Suppressor macrophage treated with lipopolysaccharide for 1 hour (primary cell): ENCODE results near the gene ZFHX3.
"Not testable (repeated sequence)": the region's sequence is repeated elsewhere in the genome, so short reads cannot be mapped to it uniquely, and the experiment has no call there.

Experiments
- DNase-seq, 3 donors: peaks; one replicate each; pipeline ENCODE4 v3.0.0-alpha.2; 2020 to 2022

ZFHX3 gene

DNA sequence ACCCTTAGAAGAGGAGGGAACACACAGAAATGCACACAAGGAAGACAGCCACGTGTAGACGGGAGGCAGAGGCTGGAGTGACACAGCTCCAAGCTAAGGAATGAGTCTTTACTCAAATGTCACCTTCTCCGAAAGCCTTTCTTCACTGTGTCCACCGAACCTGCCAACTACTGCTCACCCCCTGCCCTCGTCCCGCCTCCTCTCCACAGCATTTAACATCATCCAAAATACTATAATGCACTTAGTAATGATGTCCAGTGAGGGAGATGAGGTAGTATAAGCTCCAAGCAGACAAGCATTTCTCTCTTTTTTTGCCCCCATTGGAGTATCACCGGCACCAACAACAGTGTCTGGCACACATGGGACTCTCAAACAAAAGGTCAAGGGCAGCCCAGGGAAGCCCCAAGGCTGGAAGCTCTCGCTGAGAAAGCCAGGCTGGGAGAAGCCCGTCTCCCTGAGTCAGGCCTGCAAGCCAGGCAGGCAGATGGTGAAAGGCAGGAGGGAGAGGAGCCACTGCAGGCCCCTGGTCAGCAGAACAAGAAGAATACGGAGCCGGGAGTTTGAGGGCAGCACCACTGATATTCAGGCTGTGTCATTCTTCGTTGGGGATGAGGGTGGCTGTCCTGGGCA is 25.9 kb downstream of the ZFHX3 start:
- DNase-seq = no peak

DNA sequence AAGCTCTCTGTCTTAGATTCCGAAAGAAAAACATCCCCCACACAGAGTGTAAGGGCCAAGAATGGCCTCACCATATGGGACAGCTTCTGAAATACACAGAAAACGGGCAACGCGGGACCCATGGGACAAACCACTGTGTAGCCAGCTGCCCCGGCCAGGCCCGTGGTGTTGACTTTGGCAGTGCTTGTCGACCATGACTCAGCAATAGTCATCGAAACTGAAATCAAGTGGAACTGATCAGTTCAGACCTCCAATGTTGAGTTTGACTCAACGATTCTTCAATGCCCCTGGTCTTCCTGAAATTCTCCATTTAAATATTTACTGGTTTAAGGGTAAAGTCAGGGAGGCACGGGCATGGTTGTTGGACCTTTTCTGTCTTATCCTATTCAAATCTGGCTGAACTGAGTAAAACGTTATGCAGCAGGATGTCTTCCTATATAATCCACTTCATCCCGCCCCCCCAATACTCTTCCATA is 27.5 kb downstream of the ZFHX3 start:
- DNase-seq = peak in 1 of 3 donors; percentile 38

DNA sequence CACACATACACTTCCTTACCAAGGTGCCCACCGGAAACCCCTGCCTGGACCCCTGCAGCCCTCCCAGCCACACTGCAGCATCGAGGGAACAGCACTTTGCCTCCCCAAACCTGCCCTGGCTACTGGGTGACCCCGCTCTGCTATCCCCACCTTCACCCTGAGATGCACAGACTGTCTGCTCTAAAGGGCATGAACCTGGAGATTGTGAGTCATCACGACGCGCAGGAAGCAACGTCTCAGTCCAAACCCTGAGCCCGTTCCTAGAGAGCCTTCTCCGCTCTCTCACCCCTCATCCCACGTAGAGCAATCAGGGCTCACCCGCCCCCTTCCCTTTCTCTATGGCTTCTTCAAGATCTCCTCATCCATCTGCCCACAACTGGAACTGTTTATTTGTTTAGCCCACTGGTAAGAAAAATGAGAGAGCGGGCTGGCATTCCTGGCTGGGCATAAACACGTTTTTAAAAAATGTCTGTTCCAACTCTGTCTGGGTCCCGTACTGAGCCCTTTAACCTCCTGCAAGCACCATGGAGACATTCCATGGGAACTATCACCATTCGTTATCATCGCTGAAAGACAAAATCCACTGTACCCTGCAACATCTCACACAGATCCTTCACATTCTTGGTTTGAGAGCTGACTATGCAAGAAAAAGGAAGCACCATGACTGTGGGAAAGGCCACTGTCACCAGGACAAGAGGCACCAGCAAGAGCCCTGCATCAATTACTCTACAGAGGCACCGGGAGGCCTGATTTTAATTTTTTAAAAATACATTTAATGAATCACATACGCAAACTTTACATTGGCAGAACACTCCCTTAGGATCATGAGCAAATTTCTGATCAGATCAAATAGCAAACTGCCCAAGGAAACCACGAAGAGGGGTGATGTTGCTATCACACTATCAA is 28.2 kb downstream of the ZFHX3 start:
- DNase-seq = peak in 2 of 3 donors; percentile 30 to 35

DNA sequence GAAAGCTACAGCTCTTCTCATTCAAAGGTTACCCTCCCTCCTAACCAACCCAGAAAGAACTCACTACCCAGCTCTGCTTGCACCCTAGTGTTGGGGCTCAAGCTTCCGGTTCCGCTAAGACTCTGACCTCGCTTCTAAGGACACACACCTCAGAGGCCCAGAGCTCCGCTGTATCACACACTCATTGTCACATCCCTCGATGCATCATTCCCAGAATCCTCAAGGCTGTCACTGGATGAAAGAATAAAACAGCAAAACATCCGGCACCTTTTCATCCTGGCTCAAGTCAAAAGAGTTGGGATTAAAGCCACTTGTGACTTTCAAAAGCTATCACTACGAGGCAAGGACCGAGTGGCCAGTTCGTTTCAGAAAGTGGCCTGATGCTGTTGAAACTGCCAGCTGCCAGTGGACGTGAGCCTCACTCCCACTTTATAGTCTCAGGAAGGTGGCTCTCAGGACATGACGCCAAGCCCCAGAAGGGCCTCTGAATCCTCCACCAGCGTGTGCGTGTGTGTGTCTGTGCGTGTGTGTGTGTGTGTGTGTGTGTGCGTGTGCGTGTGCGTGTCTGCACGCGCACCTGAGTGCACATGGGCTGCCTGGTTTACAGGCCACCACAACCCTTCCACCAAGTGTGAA is 29.0 kb downstream of the ZFHX3 start:
- DNase-seq = no peak

DNA sequence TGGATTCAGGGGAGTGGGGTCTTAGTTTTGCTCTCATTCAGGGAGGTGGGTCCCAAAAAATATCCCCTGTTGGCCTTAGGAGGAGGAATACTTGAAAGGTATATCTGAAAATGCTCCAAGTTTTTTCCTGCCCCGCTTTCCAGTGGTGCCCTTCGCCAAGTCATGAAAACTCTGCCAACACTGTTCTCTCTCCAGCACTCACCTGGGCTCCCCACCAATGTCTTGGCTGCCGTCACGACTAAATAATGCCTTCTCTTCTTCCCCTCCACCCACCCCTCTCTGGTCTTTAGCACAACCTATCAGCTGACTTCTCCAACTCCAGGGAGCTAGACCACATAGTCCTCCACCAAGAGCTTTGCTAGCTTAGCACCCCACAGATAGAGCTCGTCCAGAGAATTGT is 30.6 kb downstream of the ZFHX3 start:
- no peak for DNase-seq

DNA sequence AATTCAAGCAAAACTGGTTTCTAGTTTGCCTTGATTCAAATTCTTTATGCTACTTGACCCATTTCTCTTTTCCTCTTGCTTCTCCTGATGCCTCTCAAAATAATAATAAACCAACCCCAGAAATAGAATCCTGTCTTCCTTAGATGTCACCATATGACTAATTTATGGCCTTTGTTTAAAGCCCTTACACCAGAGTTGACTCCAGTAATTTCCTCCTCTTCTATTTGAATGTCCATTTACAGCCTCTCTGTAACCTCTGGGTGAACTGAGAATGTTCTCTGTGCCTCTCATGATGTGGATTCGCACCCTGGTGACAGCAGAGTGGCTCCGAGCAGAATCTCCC is 31.5 kb downstream of the ZFHX3 start:
- DNase-seq = peak in 2 of 3 donors; percentile 53 to 69

DNA sequence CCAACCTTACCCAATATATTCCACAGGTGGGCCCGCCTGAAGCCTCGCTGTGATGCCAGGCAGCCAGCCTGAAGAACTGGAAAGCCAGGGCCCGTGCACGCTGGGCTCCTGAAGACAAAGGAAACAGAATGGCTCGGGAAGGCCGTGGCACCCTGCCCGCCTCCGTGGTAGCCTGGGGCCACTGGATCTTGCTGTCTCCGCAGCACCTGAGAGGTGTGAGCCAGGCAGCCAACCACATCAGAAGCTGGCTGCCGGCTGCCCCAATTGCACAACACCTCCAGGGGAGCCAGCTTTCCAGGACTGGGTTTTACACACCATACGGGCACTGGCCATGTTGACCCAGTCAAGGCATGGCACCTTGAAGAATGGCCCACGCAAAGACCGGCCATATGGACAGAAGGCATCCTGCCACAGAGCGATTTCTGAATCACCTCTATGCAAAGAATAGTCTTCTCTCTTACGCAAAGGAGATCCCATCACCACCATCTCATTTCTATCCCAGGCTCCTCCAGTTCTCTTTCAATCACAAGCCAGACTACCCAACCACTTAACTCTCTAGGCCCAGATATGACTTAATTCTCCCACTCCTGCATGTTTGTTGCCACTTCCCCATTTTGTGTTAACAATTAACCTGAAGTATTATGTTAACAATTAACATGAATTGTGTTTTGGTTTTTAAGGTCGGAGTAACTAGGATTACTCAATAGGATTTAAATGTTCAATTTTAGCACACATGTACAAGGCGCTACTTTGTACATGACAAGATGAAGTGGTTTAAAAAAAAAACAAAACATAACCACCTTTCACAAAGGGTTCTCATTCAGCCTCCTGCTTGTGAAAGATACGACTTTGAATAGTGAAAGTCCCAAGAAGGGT is 32.1 kb downstream of the ZFHX3 start:
- peak; percentile 39 to 63 (median 52) for DNase-seq

DNA sequence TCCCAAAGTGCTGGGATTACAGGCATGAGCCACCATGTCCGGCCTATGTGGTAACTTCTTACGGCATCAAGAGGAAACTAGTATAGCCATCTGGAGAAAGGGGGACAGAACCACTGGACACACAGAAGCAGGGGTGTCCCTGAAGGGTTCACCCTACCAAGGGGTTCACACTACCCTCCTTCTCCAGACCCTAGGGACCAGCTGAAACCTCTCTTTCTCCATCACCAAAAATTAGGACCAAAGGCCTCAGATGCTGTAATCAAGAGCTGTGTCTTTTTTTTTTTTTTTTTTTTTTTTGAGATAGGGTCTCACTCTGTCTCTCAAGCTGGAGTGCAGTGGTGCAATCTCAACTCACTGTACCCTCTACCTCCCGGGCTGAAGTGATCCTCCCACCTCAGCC is 33.2 kb downstream of the ZFHX3 start:
- DNase-seq = no peak

DNA sequence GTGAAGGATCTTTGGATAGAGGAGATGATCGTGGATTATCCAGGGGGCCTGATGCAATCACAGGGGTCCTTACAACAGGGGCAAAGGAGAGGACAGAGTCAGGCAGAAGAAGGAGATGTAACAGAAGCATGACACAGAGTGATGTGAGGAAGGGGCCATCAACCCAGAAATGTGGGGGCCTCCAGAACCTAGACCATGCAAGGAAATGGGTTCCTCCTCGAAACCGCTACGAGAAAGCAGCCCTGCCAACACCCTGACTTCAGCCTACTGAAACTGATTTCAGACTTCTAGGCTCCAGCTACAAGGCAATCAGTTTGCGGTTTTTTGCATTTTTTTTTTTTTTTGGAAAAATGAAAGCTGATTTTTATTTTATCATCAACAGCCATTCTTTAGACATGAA is 34.0 kb downstream of the ZFHX3 start:
- no peak for DNase-seq

DNA sequence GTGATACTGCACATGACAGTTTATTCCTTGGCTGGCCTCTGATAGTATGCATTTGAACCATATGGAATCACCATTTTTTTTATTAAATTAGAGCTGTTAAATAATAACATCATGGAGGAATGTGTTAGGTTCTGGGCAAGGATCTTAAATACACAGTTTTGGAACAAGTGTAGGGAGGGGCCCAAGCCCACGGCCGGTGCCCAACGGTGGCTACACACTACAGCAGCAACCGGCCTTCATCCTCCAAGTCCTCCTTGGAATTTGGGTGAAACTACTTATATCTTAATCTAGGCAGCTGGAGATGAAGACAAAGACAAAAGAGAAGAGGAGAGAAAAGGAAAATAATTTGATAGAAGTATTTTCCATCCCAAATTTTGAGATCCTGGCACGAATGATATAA is 35.6 kb downstream of the ZFHX3 start:
- DNase-seq = no peak

DNA sequence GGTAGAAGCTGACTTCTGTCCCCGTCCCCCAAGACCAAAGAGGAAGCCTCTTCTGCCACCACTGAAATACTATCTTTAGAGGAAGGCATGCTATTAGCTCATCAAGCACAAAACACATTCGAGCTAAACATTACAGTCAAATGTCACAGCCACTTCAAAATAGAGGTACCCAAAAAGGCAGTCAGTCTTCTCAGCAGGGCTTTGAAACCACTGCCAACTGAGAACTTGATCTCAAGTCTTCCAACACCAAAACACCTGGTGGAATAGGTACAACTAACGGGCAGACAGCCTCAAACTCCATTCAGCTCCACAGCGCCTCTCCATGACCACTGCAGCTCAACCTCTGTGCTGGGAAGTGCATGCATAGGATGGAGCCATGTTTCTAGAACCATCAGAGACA is 36.0 kb downstream of the ZFHX3 start:
- DNase-seq = peak in 2 of 3 donors; percentile 27 to 29

DNA sequence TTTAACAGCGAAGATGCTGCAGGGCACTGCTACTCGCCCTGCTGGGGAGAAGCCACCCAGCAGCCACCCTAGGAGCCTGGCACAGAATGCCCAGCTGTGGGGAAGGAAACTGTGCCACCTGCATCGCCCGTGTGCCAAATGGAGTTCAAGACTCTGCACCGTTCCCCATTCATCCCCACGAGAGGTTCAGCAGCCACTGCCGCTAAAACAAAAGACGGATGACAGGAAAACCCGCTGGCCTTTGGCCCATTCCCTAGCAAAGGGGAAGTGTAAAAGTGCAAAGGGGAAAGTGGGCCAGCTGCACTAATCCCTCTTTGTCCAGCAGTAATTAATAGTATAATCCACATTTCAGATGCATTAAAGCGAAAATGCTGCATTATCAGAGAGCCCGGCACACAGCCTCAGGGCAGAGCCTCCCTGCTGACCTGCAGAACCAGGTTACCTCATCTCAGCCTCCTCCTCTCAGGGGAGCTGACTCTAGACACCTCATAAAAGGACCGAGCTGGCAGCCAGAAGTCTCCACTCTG is 37.7 kb downstream of the ZFHX3 start:
- peak; percentile 64 to 74 (median 67) for DNase-seq

DNA sequence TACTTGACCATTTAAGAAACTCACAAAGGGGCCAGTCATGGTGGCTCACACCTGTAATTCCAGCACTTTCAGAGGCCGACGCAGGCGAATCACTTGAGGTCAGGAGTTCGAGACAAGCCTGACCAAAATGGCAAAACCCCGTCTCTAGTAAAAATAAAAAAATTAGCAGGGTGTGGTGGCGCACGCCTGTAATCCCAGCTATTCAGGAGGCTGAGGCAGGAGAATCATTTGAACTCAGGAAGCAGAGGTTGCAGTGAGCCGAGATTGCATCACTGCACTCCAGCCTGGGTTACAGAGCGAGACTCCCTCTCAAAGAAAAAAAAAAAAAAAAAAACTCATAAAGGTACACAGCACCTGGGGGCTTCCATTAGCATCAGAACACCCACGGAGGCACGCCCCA is 38.2 kb downstream of the ZFHX3 start:
- DNase-seq = not testable (repeated sequence)

DNA sequence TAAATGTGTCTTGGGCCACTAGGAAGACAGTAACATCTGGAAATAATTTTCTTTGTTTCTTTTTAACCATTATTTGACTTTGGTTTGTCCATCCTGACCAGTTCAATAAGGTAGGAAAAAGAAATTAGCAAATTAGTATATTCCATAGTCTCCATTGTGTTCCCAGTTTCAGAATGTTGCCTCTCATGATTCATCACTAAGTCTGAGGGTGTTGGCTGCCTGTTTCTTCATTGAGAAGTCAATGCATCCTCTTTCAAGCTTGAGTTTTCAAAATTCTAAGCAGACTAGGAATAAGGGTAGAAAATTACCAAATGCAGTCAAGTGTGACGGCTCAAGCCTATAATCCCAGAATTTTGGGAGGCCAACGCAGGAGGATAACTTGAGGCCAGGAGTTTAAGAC is 41.9 kb downstream of the ZFHX3 start:
- DNase-seq = no peak

DNA sequence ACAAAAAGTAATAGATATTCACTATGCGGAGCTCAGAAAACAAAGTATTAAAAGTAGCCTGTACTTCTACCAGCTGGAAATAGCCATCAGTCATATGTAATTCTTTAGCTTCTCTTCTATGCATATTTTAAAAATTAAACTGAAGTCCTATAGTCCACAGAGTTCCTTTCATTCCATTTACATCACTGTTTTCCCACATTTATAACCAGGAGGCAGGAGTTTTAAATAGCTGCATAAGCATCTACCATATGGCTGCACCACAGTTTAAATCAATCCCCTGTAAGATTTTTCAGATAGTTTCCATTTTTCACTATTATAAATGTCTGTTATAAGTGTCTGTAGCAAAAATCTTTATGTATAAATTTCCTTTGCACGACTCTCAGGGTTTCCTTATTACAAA is 45.1 kb downstream of the ZFHX3 start:
- no peak for DNase-seq

DNA sequence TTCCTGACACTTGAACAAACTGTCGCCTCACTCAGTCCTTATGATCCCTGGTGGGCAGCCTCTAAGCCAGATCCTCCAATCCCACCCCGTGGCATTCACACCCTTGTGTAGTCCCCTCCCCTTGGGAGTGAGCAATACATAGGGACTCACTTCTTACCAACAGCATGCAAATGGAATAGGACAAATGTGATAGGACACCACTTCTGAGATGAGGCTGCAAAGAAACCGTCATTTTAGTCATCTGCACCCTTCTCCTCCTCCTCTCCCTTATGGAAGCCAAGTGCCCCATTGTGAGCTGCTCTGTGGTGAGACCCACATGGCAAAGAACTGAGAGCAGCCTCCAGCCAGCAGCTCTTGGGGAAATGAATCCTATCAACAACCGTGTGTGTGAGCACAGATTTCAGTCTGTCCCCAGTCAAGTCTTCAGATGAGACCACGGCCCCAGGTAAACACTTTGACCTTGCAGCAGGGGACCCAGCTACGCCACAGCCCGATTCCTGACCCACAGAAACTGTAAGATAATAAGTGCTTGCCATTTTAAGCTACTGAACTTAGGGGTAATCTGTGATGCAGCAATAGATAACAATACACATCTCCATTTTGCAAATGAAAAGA is 46.9 kb downstream of the ZFHX3 start:
- no peak for DNase-seq

DNA sequence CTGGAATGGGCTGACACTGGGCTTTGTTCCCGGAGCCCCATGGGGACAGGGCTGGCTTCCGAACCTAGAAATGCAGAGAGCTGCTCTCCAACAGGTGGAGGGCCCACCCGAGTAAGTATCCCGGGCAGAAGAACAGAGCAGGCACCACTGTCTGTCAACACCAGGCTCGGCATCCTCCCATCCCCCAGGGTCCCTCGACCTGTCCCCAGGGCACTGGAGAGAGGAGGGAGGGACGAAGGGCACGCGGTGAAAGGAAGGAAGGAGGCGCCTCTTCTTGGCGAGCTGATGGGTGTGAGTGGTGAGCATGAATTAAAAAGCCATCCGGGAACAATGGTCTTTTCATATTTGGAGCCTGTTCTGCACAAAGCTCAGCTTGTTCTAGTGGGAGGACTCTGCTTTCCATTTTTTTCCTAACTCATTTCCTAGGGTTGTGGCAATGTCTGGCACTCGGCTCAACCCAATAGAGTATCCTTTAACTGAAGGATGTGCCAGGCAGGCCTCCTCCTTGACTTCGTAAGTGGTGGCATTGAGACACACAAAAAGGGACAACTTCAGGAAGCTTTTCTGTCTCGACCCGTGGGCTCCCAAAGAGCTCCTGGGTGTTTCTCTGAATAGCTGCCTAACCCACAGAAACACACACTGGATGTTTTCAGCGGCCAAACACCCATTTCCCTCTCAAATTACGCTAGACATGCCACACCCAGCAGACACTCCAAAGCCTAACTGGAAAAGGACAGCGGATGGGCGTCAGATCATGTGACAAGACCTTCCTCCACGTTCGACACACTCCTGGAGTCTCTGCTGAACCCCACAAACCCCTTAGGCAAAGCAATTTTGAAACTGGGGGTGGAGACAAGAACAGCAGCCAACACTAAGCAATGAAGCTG is 47.7 kb downstream of the ZFHX3 start:
- no peak for DNase-seq

DNA sequence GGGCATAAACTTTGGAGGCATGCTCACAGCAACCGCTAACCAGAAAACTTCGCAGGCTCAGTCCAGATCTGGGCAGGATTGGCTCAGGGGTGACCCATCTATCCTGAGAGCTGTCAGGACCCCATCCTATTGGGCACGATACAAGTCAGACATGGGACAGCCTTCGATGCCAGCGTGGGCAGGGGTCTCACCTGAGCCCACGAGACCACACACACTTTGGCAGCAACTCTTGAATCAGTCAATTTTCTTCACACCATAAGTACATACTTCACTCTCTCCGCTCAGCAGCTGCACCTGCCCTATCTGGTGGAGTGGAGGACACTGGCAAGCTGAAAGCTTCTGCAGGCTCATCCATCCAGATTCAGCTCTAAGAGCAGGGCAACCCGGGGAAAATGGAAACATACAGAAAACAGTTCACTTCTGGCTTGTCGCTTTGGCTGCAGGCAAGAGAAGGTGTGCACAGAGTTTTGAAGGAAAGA is 48.3 kb downstream of the ZFHX3 start:
- DNase-seq = no peak

DNA sequence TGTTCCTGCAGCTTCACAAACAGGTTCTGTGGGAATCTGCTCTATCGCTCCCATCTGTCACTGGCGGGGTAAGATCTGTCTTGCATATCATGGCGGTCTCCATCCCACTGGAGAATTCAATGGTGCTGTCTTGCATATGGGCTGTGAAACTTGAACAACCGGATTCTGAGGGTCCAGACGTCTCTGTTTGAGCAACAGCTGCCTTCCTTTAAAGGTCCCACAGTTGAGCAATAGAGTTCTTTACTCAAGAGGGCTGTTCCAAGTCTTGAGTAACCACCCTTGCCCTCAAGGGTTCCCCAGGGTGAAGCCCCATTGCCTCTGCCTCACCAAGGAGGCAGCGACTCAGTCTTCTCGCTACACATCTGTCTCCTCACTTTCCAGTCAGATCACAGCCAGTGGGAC is 50.8 kb downstream of the ZFHX3 start:
- DNase-seq = peak; percentile 82 to 90 (median 88)

DNA sequence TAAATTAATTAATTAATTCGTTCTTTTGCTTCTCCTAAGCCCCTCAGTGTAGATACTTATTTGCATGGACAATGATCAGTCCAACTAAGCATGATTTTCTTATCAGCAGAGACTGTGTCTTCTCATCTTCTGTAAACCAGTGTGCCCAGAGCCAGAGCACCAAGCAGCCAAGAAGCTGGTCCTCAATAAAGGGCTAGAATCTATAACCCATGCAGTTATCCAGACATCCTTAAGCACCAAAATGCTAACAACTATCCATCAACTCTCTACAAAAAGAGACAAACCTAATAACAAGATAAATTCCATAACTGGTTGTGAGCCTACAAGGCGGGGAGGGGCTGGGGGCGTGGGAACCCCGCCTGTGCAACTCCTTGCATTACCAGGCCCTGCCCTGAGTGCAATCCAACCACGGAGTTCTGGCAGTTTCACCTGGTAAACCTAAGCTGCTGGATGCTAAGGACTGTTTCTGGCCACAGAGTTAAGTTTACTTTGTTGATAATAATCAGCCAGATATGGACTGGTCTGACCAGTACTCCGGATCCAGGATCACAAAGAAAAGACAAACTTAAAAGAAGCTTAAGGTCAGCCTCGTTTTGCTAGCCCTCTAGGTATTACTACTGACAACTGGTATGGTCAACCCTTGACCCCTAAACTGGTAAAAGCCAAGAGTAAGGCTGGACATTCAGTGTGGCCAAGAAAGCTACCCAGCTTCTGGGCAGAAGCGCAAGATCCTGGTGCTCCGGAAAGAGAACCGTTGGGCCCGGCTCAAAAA is 51.5 kb downstream of the ZFHX3 start:
- no peak for DNase-seq
